ENCODE measurements around the gene CD1E.
"Not testable (repeated sequence)": the region's sequence is repeated elsewhere in the genome, so short reads cannot be mapped to it uniquely, and the experiment has no call there.

CD1E gene

DNA sequence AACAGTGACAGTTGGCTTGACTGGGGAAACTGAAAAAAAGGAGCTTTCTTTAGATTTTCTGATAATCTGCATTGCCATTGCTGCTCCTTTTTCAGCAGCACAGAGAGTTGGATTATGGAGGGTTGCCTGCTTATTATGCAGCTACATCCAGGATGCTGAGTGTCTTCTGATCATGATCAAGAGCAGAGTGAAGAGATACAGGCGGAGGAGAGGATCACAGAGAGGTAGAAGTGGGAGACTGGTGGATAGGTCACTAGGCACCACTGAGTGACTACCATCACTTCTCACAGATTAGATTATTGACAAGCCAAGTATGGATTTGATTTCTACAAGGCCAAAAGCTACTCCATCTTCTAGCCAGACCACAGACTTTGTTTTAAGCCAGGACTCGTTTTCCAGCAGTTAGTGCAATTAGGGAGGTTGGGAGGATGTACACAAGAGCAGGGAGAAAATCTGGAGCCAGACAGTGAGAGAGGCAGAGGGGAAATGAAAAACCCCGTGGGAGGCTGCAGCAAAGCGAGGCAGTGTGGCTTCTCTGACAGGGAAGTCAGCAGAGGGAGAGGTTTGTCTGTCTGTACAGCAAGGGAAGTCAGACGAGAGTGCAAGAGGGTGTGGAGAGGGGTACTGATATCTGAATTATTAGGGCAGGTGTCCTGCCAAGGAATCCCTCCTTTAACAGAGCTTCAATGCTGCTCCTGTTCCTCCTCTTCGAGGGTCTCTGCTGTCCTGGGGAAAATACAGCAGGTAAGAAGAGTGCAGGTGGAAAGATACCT, at the start of gene CD1E:
CD1E (plus strand) TSS at position 592 of the 773 bp plus-strand sequence; CDS start at position 687, 95 bp downstream.
- DNase-seq = no peak

DNA sequence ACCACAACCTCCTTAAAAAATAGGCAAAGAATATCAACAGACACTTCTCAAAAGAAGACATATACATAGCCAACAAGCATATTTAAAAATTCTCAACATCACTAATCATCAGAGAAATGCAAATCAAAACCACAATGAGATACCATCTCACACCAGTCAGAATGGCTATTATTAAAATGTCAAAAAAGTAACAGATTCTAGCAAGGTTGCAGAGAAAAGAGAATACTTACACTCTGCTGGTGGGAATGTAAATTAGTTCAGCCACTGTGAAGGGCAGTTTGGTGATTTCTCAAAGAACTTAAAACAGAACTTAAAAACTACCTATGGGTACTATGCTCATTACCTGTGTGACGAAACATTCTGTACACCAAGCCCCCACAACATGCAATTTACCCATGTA, 43.1 kb upstream of the CD1E start:
- no peak for DNase-seq

DNA sequence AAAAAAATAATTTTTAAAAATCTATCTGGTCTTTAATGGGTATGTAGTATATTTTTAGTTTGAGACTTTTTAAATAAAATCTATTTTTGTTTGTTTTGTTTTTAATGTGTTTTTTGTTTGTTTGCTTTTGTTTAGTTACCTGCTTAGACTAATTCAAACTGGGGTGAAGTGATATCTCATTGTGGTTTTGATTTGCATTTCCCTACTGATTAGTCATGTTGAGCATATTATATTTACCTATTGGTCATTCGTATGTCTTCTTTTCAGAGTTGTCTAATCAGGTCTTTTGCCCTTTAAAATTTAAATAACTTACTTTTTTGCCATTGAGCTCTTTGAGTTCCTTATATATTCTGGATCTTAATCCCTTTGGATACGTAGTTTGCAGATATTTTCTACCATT, 42.6 kb upstream of the CD1E start:
- no peak for DNase-seq

DNA sequence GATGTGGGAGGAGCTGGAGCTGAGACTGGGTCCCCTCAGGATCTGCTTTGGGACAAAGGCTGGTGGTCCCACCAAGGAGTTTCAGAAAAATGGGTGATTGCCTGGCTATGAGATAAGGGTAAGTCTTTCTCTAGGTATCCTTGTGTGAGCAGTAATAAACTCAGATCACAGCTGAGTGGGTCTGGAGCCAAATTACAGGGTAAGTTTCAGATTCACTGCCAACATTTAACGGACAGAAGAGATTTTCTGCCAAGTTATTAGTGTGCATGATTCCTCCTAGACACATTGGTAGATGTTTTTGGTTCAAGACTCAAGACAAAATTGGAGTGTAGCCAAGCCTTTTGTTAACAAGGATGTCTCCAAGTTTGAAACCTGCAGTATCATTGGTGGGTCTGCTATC, 29.8 kb upstream of the CD1E start:
- no peak for DNase-seq

DNA sequence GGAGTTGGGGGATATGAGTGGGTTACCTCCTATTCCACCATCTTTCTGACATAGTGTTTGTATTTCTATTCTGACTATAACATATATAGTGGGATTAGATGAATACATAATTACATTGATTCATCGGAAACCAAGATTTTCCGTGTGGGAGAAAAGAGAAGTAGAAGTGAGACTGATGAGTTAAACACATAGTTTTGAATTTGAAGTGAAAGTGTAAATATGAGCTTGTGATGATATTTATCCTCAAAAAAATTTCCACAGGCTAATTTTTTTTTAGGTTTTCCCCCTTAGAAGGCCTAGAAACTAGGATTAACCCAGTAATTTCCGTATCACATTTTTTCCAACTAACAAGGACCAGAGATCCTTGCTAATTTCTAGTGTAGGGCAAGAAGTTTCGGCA, 29.3 kb upstream of the CD1E start:
- no peak for DNase-seq

DNA sequence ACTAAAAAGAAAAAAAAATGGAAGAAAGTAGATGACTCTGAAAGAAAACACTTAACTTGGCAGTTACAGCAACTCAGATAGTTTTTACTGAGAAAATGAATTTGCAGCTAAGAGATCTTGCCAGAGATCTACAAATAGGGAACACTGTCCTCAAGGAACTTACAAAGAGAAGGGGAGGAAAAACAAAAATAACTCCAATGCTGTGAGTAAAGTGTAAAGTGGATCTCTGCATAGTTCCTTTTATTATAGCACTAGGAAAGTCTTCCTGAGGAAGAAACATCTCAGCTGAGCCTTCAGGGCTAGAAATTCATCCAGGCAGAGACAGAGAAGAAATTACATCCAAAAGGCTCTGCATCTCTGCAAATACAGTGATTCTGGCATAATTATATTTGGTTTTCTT, 26.2 kb upstream of the CD1E start:
- DNase-seq = no peak

DNA sequence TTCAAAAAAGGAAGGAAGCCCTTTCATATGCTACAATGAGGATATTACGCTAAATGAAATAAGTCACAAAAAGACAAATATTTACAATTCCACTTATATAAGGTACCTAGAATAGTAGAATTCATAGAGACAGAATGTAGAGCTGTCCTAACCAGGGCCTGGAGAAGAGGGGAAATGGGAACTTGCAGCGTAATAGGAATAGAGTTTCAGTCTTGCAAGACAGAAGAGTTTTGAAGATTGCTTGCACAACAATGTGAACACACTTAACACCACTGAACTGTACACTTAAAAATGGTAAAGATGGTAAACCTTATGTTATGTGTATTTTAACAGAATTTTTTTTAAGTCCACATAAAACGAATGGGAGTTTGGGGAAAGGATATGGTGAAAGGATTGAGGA, 25.3 kb upstream of the CD1E start:
- DNase-seq = no peak

DNA sequence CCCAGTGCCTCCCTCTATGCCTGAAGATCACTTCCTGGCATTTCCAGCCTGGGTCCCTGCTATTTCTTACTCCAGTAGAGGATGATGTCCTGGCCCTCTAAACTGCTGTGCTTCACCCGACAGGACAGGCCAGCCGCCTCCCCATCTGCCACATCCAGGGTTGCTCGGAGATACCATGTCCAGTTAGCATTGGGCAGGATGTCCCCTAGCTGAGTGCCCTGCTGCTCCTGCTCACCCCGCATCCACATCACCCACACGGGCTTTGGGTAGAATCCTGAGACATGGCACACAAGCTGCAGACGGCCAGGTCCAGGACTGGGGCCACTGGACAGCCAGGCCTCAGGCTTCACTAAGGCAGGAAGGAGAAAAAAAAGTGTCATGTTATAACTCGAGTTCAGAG, 24.4 kb upstream of the CD1E start:
- no peak for DNase-seq

DNA sequence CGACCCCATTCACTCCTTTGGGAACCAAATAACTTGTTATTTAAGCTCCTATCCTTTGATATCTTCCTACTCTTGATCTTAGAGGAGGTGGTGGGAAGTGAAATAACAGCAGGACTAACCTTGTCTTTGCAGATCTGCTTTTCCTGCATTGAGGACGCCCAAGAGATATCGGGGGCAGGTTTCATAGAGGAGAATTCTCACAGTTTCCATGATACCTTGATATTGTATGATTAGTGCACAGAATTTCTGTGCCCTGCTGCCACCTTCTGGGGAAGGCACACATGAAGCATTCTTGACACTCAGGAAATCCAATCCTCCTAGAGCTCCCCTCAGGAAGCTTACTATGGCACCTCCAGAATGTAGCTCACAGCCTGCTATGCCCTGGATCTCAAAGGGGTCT, 24.0 kb upstream of the CD1E start:
- DNase-seq = peak; percentile 13

DNA sequence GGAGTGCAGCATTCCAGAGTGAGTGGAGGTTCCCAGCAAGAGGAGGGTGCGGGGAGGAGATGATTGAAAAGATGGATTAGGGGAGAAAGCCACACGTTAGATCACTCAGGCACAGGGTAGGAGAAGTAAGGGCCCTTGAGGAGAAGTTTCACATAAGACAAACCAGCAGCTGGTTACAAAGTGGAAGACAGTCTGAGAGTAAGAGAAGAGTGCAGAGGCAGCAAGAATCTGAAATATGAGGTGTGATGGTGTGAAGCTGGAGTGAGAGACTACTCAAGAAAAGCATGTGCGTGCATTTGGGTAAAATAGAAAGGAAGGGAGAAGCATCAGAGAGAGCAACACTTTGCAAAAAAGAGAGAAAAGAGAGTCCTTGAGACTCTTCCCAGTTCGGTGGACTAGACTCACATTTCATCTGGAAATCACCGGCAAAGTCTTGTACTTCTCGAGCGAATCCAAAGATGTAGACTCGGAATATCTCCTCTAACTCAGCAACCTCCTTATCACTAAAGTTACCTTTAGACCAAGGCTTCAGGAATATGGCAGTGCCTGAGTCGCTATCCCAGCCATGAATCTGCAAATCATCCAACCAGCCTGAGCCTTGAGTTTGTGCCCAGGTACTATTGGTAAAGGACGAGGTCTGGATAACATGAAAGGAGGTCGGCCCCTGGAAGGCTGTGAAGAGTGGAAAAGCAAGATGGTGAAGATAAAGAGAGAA, 23.1 kb upstream of the CD1E start:
- no peak for DNase-seq

DNA sequence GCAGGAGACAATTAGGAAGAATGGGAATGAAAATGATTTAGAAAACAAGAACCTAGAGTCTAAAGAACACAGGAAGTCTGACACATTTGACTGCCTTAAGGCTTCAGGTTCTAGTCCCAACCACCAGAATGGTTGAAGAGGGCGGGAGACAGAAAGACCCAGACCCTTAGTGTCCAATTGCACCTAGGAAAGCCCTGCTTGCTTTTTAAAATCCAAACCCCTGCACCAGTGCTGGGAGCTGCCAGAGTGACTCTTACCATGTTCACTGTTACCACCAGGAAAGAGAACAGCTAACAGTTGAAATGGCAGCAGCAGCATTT, 22.6 kb upstream of the CD1E start:
- DNase-seq = no peak

DNA sequence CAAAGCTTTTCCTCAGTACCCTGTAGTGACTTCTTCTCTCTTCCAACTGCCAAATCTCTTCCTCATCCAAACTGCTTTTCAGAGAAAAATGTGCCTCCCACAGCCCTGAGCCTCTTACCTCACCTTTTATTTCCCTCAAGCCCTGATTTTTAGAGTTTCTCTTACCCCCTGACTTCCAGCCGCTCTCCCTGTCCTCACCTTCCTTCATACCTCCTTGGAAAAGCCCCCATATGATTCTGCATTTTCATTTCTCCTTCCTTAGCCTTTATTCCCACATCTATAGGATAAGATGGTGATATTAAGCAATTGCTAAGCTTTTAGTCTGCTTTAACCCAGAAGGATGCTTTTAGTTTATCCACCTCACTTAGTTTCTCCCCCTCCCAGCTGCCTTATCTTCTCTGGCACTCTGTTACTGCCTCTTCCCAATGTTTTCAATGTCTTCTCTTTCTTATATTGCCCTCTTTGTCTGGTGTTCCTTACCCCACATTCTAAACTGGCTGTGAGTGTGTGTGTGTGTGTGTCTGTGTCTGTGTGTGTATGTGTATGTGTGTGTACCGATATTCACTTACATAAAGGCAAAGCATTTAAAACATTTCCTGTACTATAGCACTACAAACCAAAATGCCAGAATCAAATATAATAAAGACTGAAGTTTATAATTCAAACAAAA, 22.1 kb upstream of the CD1E start, which contains the start of gene CD1B:
CD1B (minus strand) TSS at position 51 of the 670 bp plus-strand sequence. CDS start 108 bp downstream, outside the sequence.
- DNase-seq = no peak

DNA sequence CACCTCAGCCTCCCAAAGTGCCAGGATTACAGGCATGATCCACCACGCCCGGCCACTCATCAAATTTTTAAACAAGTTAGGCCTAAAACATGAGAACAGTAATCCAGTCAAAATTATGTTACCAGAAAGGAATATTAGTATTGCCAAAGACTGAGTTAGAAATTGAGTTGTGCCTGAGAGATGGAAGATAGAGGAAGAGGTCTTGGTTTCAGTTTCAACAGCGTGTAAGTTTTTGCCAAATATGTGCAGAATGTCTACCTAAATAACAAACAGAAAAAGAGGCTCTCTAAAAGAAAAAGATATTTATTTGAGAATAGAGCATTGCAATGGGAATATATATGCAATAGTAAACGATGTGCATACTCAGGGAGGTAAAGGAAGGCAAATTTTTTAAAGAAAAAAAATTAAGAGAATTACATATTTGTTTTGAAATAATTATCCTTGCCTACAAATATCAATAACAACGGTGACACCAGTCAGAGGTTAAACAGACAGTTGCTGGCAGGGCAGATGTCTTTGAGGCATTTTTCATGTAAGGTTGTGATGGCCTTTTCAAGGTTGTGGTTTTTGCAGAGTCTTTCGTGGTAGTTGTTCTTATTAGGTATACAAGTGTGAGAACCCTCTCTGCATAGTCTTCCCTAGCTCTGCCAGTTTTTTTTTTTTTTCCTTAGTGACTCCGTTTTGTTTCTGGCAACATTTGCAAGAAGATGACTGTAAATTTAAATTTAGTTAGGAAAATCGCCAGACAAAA, 20.1 kb upstream of the CD1E start:
- DNase-seq = no peak

DNA sequence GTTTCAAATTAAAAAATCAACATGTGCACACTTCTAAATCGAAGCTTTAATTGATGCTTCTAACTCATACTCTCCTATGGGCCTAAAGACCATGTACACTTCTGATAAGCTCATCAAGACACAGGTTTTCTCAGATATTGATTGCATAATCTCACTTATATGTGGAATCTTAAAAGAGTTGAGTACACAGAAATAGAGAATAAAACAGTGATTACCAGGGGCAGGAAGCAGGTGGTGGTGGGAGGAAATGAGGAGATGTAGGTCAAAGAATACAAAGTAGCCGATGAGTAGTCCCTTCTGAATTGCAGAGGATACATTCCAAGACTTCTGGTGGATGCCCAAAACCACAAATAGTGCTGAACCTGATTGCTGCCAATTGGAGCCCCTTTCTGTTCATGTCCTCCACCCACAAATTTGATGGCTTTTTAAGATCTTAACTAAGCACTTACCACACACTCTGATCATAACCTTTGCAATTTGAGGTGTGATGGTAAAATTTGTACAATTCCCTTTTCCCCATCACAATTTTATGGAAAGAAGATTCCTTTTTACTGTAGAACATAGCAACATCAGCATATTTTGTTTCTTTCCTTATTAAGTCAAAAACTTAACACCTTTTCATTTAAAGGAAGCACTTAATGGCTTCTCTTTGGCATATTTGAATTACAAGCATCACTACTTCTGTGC, 19.0 kb upstream of the CD1E start:
- DNase-seq = no peak

DNA sequence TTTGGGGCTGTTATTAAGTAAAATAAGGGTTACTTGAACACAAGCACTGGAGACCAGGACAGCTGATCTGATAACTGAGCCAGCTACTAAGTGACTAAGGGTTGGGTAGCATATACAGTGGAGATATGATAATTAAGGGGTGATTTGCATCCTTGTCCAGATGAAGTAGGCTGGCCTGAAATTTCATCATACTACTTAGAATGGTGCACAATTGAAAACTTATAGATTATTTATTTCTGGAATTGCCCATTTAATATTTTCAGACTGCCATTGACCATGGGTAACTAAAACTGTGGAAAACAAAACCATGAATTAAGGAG, 18.5 kb upstream of the CD1E start:
- no peak for DNase-seq

DNA sequence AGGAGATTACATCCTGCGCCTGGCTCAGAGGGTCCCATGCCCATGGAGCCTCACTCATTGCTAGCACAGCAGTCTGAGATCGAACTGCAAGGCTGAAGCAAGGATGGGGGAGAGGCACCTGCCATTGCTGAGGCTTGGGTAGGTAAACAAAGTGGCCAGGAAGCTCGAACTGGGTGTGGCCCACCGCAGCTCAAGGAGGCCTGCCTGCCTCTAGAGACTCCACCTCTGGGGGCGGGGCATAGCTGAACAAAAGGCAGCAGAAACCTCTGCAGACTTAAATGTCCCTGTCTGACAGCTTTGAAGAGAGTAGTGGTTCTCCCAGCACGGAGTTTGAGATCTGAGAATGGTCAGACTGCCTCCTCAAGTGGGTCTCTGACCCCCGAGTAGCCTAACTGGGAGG, 17.3 kb upstream of the CD1E start:
- DNase-seq = not testable (repeated sequence)

DNA sequence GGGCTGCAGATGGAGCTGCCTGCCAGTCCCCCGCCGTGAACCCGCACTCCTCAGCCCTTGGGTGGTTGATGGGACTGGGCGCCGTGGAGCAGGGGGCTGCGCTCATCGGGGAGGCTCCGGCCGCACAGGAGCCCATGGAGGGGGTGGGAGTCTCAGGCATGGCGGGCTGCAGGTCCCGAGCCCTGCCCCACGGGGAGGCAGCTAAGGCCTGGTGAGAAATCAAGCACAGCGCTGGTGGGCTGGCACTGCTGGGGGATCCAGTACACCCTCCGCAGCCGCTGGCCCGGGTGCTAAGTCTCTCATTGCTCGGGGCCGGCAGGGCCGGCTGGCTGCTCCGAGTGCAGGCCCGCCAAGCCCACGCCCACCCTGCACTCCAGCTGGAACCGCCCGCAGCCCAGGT, 4.7 kb upstream of the CD1E start:
- DNase-seq = not testable (repeated sequence)

DNA sequence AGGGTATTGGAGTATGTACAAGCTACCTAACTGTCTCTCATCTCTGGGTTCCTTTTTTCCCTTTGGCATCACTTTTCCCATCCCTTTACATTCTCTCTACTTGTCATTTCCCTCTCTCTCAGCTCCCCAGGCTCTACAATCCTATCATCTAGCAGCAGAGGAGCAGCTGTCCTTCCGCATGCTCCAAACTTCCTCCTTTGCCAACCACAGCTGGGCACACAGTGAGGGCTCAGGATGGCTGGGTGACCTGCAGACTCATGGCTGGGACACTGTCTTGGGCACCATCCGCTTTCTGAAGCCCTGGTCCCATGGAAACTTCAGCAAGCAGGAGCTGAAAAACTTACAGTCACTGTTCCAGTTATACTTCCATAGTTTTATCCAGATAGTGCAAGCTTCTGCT, 561 bp downstream of the CD1E start:
- DNase-seq = no peak

DNA sequence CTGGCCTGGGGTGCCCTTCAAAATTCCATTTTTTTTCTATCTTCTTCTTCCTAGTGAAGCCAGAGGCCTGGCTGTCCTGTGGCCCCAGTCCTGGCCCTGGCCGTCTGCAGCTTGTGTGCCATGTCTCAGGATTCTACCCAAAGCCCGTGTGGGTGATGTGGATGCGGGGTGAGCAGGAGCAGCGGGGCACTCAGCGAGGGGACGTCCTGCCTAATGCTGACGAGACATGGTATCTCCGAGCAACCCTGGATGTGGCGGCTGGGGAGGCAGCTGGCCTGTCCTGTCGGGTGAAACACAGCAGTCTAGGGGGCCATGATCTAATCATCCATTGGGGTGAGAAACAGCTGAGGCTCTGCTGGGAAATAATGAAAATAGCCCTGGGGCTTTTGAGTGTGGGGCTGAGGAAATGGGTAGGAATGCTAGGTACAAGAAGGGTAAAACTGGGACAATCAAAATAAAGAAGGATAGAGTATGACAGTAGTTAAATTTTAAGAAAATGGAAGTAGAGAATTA, 2.1 kb downstream of the CD1E start:
- no peak for DNase-seq

DNA sequence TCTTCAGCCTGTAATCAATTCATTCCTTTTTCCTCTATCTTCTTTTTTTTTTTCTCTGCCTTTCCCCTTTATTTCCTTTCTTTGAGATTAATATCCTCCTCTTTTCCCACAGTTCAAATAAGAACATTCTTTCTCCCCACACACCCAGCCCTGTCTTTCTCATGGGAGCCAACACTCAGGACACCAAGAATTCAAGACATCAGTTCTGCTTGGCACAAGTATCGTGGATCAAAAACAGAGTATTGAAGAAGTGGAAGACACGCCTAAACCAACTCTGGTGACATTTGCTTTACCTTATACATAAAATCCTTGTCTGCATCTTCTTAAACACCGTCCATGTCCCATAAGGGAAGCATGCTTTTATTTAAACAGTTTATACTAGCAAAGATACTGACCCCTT, 2.9 kb downstream of the CD1E start:
- DNase-seq = no peak

DNA sequence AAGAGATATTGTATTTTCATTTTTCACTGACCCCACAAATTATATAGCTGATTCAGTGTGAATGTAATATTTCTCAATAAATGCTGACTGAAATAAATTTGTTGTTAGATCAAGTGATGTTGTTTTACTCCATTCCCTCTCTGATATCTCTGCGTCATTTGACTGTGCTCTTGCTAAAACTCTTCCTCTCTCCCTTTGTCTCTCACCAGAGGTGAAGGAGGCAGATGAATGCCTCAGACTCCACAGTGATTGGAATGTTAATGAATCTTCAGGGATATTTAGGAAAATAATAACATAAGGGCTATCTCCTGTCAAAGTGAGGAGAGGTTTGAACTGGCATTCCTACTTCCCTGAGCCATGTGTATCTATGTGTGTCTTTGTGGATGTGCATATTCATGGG, 3.7 kb downstream of the CD1E start:
- no peak for DNase-seq

DNA sequence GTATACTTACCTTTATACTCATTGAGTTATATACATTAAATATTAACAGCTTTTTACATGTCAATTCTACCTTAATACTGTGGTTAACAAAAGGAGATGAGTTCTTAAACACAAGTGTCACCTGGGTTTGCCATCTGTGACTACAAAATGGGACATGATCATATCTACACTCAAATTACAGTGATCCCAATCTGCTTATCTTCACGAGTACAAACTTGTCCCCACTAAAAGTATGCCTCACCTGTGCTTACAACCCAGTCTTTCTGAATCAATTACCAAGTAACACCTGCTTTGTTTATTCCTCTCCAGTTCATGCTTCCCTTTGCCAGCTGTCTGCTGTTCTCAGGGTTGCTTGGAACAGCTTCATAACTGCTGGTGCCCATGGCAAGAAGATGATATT, 8.8 kb downstream of the CD1E start:
- DNase-seq = no peak

DNA sequence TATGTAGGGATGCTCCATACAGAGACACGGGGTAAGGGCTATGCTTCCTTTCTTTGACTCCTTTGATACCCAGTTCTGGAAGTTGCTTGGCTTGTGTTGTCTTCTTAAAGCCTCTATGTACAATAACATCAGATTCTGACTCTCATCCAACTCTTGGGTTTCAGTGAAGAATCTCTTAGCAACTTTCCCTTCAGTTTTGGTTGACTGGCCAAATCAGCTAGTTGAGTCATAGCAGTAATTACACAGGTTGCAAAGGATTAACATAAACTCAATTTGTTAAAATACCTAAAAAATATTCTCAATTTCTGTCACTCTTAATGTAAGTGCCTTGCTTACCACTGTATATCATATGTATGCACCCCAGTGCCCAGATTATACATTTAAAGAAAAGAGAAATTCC, 9.2 kb downstream of the CD1E start:
- DNase-seq = peak; percentile 6

All from activated CD4-positive, alpha-beta T cell treated with anti-CD3 and anti-CD28 coated beads, Interleukin-10, Interleukin-2, amounts not matched to agents 100 ng/mL and 50 ng/mL, durations not matched to agents 16 hours and 8 hours (primary cell).